Prostate gland (tissue), 2 donors: ENCODE results near the gene SLC38A10. TPM values are rescaled to one million over a fixed set of nuclear protein-coding genes. Genes with fewer than 3 reads are reported as not detected.

Experiments used
- DNase-seq: peaks from one replicate; pipeline ENCODE4 v3.0.0-alpha.2; 2019; ENCODE audit warnings: low spot score
- H3K27ac ChIP-seq, 2 donors: fragments of 200-600 bp; sonication (generic); 2 replicates each; pipeline ENCODE4 v1.5.1; 2017 to 2019
- H3K27me3 ChIP-seq: fragments of 200-600 bp; sonication (generic); replicated peaks from 2 replicates; pipeline ENCODE4 v1.5.1; 2019; ENCODE audit not compliant: insufficient read depth
- H3K36me3 ChIP-seq, 2 donors: fragments of 200-600 bp; sonication (generic); 1 replicate in 1 of 2; 2 replicates in 1 of 2; pipeline versions ENCODE4 v1.5.1 to v1.8.1; 2017 to 2019
- H3K4me1 ChIP-seq: fragments of 200-600 bp; sonication (generic); replicated peaks from 2 replicates; pipeline ENCODE4 v1.5.1; 2019
- H3K4me3 ChIP-seq, 2 donors: fragments of 200-600 bp; sonication (generic); 2 replicates each; pipeline ENCODE4 v1.5.1; 2017 to 2019
- H3K9me3 ChIP-seq: fragments of 200-600 bp; sonication (generic); 2 replicates; pipeline ENCODE4 v1.5.1; 2017
- CTCF ChIP-seq, 4 experiments: fragments of 200-600 bp in 2 of 4; fragments of 450-650 bp in 2 of 4; sonication (generic) in 2 of 4; IDR thresholded peaks; 1 replicate in 3 of 4; 2 replicates in 1 of 4; pipeline ENCODE4 v1.5.1; 2016 to 2019; ENCODE audit warnings: antibody characterized with exemption in 4 of 4, mild to moderate bottlenecking in 2 of 4, moderate library complexity in 2 of 4
- POLR2A ChIP-seq: fragments of 450-650 bp; IDR thresholded peaks from one replicate; pipeline ENCODE4 v1.6.1; 2016; ENCODE audit warnings: antibody characterized with exemption, mild to moderate bottlenecking
- POLR2AphosphoS5 ChIP-seq: sonication (generic); formaldehyde crosslinking; IDR thresholded peaks from one replicate; pipeline ENCODE4 v1.6.1; 2017; ENCODE audit warnings: antibody characterized with exemption
- WGBS: methylation state at CpG from one replicate; pipeline ENCODE4 v1.1.5; 2018; 5-methylcytosine and 5-hydroxymethylcytosine counted together
- intact Hi-C: fragments of 100-400 bp; cut with DNase I; formaldehyde crosslinking; loops from one replicate; pipeline ENCODE4 v1.14.2; 2022
- total RNA-seq, 2 donors: library from RNA; depleted of rRNA; stranded (reverse); fragments of >200 nt; gene quantifications; one replicate each; pipeline ENCODE4 v1.1.0, GENCODE V29; 2016

Gene SLC38A10
- total RNA-seq, 2 donors from 2014 or later = 104 to 167 TPM

DNA sequence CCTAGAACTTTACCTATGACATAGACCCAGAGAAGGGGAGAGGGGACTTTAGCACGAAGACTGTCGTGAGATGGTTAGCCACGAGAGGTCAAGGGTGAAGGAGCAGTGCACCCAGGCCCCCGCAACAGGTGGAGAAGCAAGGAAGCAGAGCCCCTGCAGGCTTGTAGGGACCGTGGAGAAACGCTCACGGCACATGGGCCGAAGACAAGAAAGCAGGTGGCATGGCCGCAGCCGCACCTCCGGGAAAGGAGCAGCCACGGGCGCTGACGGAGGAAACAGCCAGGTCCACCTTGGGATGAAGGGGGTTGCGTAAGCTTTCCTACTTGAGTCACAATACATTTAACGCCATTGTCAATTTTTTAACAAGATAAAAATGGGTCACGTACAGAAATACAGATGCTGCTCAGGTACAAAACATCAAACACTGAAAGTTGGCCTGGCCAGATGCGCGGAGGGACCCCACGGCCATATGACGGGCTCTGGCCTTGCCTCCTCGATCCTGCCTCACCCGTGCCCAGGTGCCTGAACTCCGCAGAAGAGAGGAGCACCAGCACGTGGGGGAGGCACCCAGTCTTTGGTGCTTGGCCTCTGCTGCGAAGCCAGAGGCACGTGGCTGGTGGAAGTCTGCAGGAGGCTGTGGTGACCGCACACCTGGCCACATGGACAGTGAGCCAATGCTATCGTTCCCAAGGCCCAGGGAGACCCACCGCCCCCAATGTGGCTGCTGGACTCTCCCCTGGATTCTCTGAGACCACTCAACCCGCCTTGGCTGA is 21.2 kb downstream of the SLC38A10 start:
- peaks cover 4 to 9% of the 10 kb centered on the region in 2 donors for H3K36me3 ChIP-seq

GRCh38 chr17:81272616-81273015 is 22.5 kb downstream of the SLC38A10 start:
- Histone ChIP-seq H3K36me3 (peaks cover 4 to 9% of the 10 kb centered on the region in 2 donors), H3K4me1 (peaks cover 10% of the 10 kb centered on the region), H3K27ac (no peak overlapping the region), H3K9me3 (no peaks in the 10 kb centered on the region), H3K4me3 (no peak overlapping the region), H3K27me3 (no peaks in the 10 kb centered on the region)
- intact Hi-C loops = no loop called here
- 52% methylated on average over 12 of the region's 12 CpGs for WGBS
- no peak for TF ChIP-seq POLR2A
- peak; percentile 97 for TF ChIP-seq POLR2AphosphoS5
- no peak for TF ChIP-seq CTCF (IDR thresholded peaks at IDR 0.05)
- peak; percentile 85 for DNase-seq

More for the DNA sequence above, 21.2 kb downstream of the SLC38A10 start:
- Histone ChIP-seq H3K27me3 (no peaks in the 10 kb centered on the region), H3K4me3 (no peak overlapping the region), H3K9me3 (no peaks in the 10 kb centered on the region), H3K4me1 (peaks cover 12% of the 10 kb centered on the region), H3K27ac (no peak overlapping the region)
- intact Hi-C loops = no loop called here
- TF ChIP-seq CTCF (IDR thresholded peaks at IDR 0.05) = no peak
- TF ChIP-seq POLR2A = no peak
- no peak for TF ChIP-seq POLR2AphosphoS5
- DNase-seq = no peak
- 97% methylated on average over 31 of the region's 31 CpGs for WGBS

GRCh38 chr17:81271226-81271625 is 23.9 kb downstream of the SLC38A10 start:
- Histone ChIP-seq H3K27me3 (no peaks in the 10 kb centered on the region), H3K4me3 (no peak overlapping the region), H3K9me3 (no peaks in the 10 kb centered on the region), H3K27ac (no peak overlapping the region), H3K4me1 (no peaks in the 10 kb centered on the region), H3K36me3 (peaks cover 4 to 9% of the 10 kb centered on the region in 2 donors)
- 94% methylated on average over 10 of the region's 12 CpGs for WGBS
- TF ChIP-seq CTCF (IDR thresholded peaks at IDR 0.05) (no peak), POLR2AphosphoS5 (no peak), POLR2A (no peak)
- DNase-seq = no peak
- intact Hi-C loops = no loop called here

DNA sequence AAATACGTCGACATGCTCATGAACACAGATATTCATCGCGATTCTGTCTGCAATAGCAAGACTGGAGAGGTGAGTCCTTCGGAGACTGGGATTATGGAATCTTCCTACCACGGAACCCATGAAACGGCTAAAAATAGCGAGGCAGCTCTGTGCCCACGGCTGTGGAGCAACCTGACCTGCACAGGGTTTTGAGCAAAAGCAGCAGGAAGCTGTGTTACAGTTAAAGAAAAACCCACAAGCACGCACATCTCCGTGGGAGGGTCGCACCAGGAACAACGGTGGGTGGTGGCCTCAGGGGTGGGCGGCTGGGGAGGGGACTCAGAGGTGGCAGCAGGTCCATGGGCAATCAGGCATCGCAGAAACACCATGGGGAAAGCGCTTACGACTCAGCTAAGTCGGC is 24.8 kb downstream of the SLC38A10 start:
- H3K9me3 ChIP-seq = no peaks in the 10 kb centered on the region
- intact Hi-C loops = no loop called here
- H3K4me1 ChIP-seq = no peaks in the 10 kb centered on the region
- no peak overlapping the region for H3K27ac ChIP-seq
- H3K27me3 ChIP-seq = no peaks in the 10 kb centered on the region
- no peak for TF ChIP-seq POLR2A
- no peak for TF ChIP-seq POLR2AphosphoS5
- TF ChIP-seq CTCF (IDR thresholded peaks at IDR 0.05) = no peak
- H3K36me3 ChIP-seq = peaks cover 4 to 9% of the 10 kb centered on the region in 2 donors
- WGBS = 95% methylated on average over 18 of the region's 18 CpGs
- no peak overlapping the region for H3K4me3 ChIP-seq
- DNase-seq = no peak
